ENCODE measurements around the gene IL1R2. TPM values are rescaled to one million over a fixed set of nuclear protein-coding genes. Genes with fewer than 3 reads are reported as not detected.
A peak's percentile ranks its signal among the peaks of the same experiment; 100 is the strongest.

The IL1R2 gene
- total RNA-seq, 6 experiments from 2014 or later = 5.5 to 22.8 (median 12.3) TPM

GRCh38 chr2:102057502-102058292 is 65.9 kb downstream of the IL1R2 start:
- Histone ChIP-seq H3K4me3 (no peak overlapping the region), H3K9me3 (no peaks in the 10 kb centered on the region), H3K27me3 (no peaks in the 10 kb centered on the region), H3K27ac (peak overlapping the region; percentile 45 to 91 (median 82)), H3K4me1 (peaks cover 0 to 62% (median 16%) of the 10 kb centered on the region in 4 donors), H3K36me3 (no peaks in the 10 kb centered on the region)
- 32% methylated on average over 10 of the region's 14 CpGs for WGBS (ENCODE audit: insufficient coverage, low coverage, low lambda C conversion rate, missing lambda C conversion rate)
- TF ChIP-seq POLR2A (IDR thresholded peaks at IDR 0.05) = no peak
- ATAC-seq = peak; percentile 54 to 78 (median 58)
- intact Hi-C loops (cut with DNase I) = no loop called here
- DNase-seq = peak in 2 of 3 donors; percentile 65 to 77

DNA sequence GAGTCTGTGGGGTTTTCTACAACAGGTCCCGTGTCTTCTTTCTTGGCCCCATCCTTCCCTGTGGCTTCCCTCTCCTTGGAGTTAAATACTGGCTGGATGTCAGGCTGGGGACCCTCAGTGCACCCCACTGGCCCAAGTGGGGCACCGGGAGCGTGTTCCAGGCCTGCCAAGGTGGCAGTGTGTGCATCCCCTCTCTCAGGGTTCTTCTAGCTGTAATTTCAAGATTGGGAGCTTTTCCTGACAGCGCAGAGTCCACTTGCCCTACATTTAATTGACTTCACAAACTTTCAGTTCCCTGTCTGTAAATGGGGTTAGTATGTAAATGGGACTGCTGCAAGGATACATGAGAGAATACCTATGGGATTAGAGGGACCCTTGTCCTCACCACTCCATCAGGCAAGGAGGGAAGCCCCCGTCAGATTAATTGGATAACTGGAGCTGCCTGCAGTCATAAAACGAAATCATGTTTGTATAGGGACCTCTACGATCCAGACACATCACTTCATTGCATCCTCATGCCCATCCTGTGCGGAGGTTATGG is 66.6 kb downstream of the IL1R2 start:
- Histone ChIP-seq H3K4me1 (peaks cover 0 to 68% (median 20%) of the 10 kb centered on the region in 4 donors), H3K4me3 (no peak overlapping the region), H3K9me3 (no peaks in the 10 kb centered on the region), H3K27me3 (no peaks in the 10 kb centered on the region), H3K27ac (peak overlapping the region; percentile 45 to 91 (median 82)), H3K36me3 (no peaks in the 10 kb centered on the region)
- intact Hi-C loops (cut with DNase I) = no loop called here
- 88% methylated on average over 7 of the region's 8 CpGs for WGBS (ENCODE audit: insufficient coverage, low coverage, low lambda C conversion rate, missing lambda C conversion rate)
- TF ChIP-seq POLR2A (IDR thresholded peaks at IDR 0.05) = no peak
- TF ChIP-seq, protein P1, sequence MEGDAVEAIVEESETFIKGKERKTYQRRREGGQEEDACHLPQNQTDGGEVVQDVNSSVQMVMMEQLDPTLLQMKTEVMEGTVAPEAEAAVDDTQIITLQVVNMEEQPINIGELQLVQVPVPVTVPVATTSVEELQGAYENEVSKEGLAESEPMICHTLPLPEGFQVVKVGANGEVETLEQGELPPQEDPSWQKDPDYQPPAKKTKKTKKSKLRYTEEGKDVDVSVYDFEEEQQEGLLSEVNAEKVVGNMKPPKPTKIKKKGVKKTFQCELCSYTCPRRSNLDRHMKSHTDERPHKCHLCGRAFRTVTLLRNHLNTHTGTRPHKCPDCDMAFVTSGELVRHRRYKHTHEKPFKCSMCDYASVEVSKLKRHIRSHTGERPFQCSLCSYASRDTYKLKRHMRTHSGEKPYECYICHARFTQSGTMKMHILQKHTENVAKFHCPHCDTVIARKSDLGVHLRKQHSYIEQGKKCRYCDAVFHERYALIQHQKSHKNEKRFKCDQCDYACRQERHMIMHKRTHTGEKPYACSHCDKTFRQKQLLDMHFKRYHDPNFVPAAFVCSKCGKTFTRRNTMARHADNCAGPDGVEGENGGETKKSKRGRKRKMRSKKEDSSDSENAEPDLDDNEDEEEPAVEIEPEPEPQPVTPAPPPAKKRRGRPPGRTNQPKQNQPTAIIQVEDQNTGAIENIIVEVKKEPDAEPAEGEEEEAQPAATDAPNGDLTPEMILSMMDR (IDR thresholded peaks at IDR 0.05) = no peak
- DNase-seq (no peak), ATAC-seq (no peak)

DNA sequence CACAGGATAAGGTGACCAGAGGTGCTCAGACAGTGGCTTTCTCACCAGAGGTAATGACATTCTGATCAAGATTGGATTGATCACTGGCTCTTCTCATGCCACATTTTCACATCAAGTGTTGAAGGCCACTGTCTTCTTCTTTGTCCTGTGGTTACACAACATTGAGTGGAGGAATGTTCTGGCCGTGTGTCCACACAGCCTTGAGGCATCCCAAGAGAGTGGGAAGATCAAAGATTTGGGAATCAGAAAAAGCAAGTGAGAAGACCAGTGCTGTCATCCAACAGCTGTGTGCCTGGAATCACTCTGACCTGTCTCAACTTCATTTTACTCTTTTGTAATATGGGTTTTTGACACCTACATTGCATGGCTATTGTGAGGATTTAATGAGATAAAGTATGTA is 67.4 kb downstream of the IL1R2 start:
- TF ChIP-seq, protein P1 (IDR thresholded peaks at IDR 0.05) = no peak
- no peak for TF ChIP-seq POLR2A (IDR thresholded peaks at IDR 0.05)
- 23% methylated on average over 1 of the region's 1 CpG for WGBS (ENCODE audit: insufficient coverage, low coverage, low lambda C conversion rate, missing lambda C conversion rate)
- Histone ChIP-seq H3K4me1 (peaks cover 0 to 75% (median 23%) of the 10 kb centered on the region in 4 donors), H3K36me3 (no peaks in the 10 kb centered on the region), H3K4me3 (no peak overlapping the region), H3K27ac (peak overlapping the region in 2 of 3 donors; percentile 82 to 91), H3K27me3 (no peaks in the 10 kb centered on the region), H3K9me3 (no peaks in the 10 kb centered on the region)
- intact Hi-C loops (cut with DNase I) = no loop called here
- ATAC-seq (peak in 1 of 4 donors; percentile 1), DNase-seq (no peak)

DNA sequence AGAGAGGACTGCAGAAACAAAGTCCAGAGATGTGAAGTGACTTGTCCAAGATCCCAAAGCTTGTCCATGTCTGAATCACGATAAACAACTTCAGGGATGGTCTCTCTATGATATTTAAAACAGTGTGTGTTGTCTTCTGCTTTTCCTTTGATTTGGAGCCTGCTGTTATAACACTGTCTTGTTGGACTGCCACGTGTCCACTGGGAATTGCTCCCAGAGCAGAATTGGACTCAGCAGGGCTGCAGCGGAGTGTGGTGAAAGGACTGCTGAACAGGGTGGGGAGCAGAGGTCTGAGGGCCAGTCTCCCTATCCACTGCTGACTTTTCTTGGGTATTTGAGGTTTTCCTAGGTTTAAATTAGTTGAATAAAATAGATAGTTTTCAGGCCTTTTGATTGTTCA is 68.3 kb downstream of the IL1R2 start:
- DNase-seq (peak; percentile 62 to 88 (median 85)), ATAC-seq (peak; percentile 33 to 73 (median 65))
- peaks cover 0 to 82% (median 29%) of the 10 kb centered on the region in 4 donors for H3K4me1 ChIP-seq
- no peaks in the 10 kb centered on the region for H3K36me3 ChIP-seq
- intact Hi-C loops (cut with DNase I) = no loop called here
- peak; percentile 19 for TF ChIP-seq POLR2A (IDR thresholded peaks at IDR 0.05)
- TF ChIP-seq, protein P1 (IDR thresholded peaks at IDR 0.05) = no peak
- H3K4me3 ChIP-seq = no peak overlapping the region
- H3K27me3 ChIP-seq = no peaks in the 10 kb centered on the region
- H3K27ac ChIP-seq = peak overlapping the region in 2 of 3 donors; percentile 35 to 91
- WGBS (ENCODE audit: insufficient coverage, low coverage, low lambda C conversion rate, missing lambda C conversion rate) = 14% methylated on average over 3 of the region's 3 CpGs
- no peaks in the 10 kb centered on the region for H3K9me3 ChIP-seq

GRCh38 chr2:102060792-102061191 is 69.0 kb downstream of the IL1R2 start:
- Histone ChIP-seq H3K27ac (peak overlapping the region in 2 of 3 donors; percentile 29 to 91), H3K4me3 (no peak overlapping the region), H3K9me3 (peaks cover 0 to 6% (median 2%) of the 10 kb centered on the region in 4 donors), H3K4me1 (peaks cover 0 to 77% (median 31%) of the 10 kb centered on the region in 4 donors), H3K36me3 (no peaks in the 10 kb centered on the region), H3K27me3 (no peaks in the 10 kb centered on the region)
- WGBS (ENCODE audit: insufficient coverage, low coverage, low lambda C conversion rate, missing lambda C conversion rate) = 63% methylated on average over 1 of the region's 4 CpGs
- no peak for ATAC-seq
- intact Hi-C loops (cut with DNase I) = no loop called here
- DNase-seq = no peak
- TF ChIP-seq, protein P1 (IDR thresholded peaks at IDR 0.05) = no peak
- TF ChIP-seq POLR2A (IDR thresholded peaks at IDR 0.05) = no peak

Measured in right lobe of liver (tissue), 6 donors.